CD4-positive, alpha-beta T cell treated with Interleukin-17A for 1 hour (primary cell): ENCODE data around the gene CDC23.

Experiments used
- DNase-seq: peaks from one replicate; pipeline ENCODE4 v3.0.0-alpha.2; 2020

The CDC23 gene

GRCh38 chr5:138138949-138139780, 74.0 kb downstream of the CDC23 start, which contains the start of gene NME5:
Gene NME5, minus strand, starts transcription at chr5:138139428. Its CDS starts 648 bp downstream, at chr5:138138780.
- no peak for DNase-seq
